ENCODE data around the gene LNP1.
"Not testable (repeated sequence)": the region's sequence is repeated elsewhere in the genome, so short reads cannot be mapped to it uniquely, and the experiment has no call there.

The LNP1 gene, protein sequence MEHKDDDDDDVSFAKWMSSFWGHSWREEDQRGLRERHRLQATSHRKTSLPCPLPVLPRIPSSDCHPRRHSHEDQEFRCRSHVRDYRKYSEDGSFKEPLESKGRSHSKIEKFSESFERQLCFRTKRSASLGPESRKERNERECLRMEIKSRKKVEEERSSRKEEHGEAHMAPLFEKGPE

GRCh38 chr3:100400780-100401673, at the start of gene LNP1, which contains the start of gene TOMM70:
TSS of gene LNP1 (plus strand) at chr3:100401539. CDS start at chr3:100429730, 28,191 bp downstream.
TSS of gene TOMM70 (minus strand) at chr3:100401089. CDS start at chr3:100400949, 140 bp downstream.
- H3K27ac ChIP-seq = peak within 1 kb of the TSS; percentile 42 to 96 (median 90)
- H3K4me3 ChIP-seq = peak within 1 kb of the TSS; percentile 79 to 100 (median 97)

DNA sequence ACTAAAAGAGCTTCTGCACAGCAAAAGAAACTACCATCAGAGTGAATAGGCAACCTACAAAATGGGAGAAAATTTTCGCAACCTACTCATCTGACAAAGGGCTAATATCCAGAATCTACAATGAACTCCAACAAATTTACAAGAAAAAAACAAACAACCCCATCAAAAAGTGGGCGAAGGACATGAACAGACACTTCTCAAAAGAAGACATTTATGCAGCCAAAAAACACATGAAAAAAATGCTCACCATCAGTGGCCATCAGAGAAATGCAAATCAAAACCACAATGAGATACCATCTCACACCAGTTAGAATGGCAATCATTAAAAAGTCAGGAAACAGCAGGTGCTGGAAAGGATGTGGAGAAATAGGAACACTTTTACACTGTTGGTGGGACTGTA, 49.6 kb upstream of the LNP1 start:
- not testable (repeated sequence) for H3K27ac ChIP-seq

GRCh38 chr3:100352296-100353231, 48.8 kb upstream of the LNP1 start:
- H3K27ac ChIP-seq = no peak overlapping the region
- no peak overlapping the region for H3K4me3 ChIP-seq

More for the DNA sequence above, 49.6 kb upstream of the LNP1 start:
- not testable (repeated sequence) for H3K4me3 ChIP-seq

GRCh38 chr3:100354850-100355249, 46.5 kb upstream of the LNP1 start:
- Histone ChIP-seq H3K4me3 (no peak overlapping the region), H3K27ac (no peak overlapping the region)

DNA sequence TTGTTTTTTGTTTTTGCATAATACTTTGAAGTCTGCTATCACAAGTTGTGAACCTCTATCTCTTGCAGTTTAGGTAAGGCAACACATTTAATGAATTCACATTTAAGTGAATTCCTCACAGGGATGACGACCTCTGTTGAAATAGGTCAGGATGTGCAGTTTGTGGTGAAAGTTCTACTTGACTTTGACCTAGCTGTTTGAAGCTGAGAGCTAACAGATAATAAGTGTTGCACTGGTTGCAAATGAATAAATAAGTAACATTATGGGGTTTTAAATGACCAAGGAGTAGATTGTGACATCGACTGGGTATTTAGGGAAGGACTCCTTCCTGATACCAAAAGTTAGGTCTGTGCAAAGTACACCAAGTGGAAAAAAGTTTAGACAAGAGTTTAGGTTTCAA, 42.9 kb upstream of the LNP1 start:
- Histone ChIP-seq H3K27ac (no peak overlapping the region), H3K4me3 (no peak overlapping the region)

- no peak overlapping the region for H3K4me3 ChIP-seq
- no peak overlapping the region for H3K27ac ChIP-seq
Measured at GRCh38 chr3:100359035-100359434, 42.3 kb upstream of the LNP1 start.

- no peak overlapping the region for H3K4me3 ChIP-seq
- H3K27ac ChIP-seq = no peak overlapping the region
Measured at GRCh38 chr3:100360757-100361496, 40.4 kb upstream of the LNP1 start.

DNA sequence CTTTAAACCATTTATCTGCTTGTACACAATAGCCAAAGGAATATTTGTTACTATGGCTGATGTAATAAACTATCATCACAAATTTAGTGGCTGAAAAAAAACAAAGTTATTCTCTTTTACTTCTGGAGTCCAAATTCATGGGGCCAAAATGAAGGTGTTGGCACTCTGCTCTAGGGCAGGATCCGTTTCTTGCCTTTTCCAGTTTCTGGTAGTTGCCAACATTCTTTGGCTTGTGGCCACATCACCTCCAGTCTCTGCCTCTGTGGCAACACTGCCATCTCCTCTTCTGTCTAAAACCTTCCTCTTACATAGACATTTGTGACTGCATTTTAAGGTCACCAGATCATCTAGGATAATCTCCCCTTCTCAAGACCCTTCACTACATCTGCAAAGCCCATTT, 39.4 kb upstream of the LNP1 start:
- Histone ChIP-seq H3K27ac (no peak overlapping the region), H3K4me3 (no peak overlapping the region)

GRCh38 chr3:100364421-100364820, 36.9 kb upstream of the LNP1 start:
- Histone ChIP-seq H3K4me3 (no peak overlapping the region), H3K27ac (no peak overlapping the region)

- no peak overlapping the region for H3K4me3 ChIP-seq
- no peak overlapping the region for H3K27ac ChIP-seq
Measured at GRCh38 chr3:100366424-100366823, 34.9 kb upstream of the LNP1 start.

- Histone ChIP-seq H3K27ac (no peak overlapping the region), H3K4me3 (no peak overlapping the region)
Measured at GRCh38 chr3:100368441-100368840, 32.9 kb upstream of the LNP1 start.

DNA sequence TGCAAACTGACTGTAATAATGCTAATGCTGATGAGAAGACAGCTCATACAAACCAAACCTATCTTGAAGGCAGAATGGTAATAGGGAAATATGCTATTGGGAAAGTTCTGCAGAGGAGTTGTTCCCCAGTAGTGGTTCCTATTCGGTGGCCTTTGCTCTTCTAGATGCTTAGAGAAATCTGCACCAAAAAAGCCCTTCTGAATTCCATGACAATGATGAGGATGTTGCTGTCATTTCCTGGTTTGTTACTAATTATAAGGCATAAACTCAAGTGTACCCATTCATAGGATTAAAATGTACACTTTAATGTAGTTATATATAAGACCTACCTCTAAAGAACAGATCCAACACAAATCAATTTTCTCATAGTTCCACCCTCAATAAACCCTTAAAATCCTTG, 30.6 kb upstream of the LNP1 start:
- Histone ChIP-seq H3K27ac (no peak overlapping the region), H3K4me3 (no peak overlapping the region)

DNA sequence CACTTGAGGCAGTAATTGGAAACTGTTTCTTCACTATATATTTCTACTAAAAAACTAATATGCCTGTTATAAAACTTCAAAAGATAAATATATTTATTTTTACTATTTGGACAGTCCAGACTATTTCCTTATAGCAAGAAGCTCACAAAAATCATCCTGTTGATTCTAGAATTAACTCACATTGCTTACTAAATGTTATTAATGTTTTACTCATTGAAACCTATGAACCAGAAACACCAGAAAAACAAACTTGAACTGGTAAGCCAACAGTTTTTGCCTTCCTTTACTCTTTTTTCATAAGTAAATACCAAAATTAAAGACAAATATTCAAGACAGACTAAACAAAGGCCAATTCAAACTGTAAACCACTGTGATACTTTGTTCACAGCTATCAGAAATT, 26.8 kb upstream of the LNP1 start:
- no peak overlapping the region for H3K27ac ChIP-seq
- no peak overlapping the region for H3K4me3 ChIP-seq

- H3K4me3 ChIP-seq = no peak overlapping the region
- no peak overlapping the region for H3K27ac ChIP-seq
Measured at GRCh38 chr3:100376301-100376700, 25.0 kb upstream of the LNP1 start.

GRCh38 chr3:100384733-100385525, 16.4 kb upstream of the LNP1 start:
- no peak overlapping the region for H3K4me3 ChIP-seq
- H3K27ac ChIP-seq = no peak overlapping the region

- H3K27ac ChIP-seq = no peak overlapping the region
Measured at GRCh38 chr3:100386437-100387074, 14.8 kb upstream of the LNP1 start.

GRCh38 chr3:100389025-100389424, 12.3 kb upstream of the LNP1 start:
- no peak overlapping the region for H3K4me3 ChIP-seq
- H3K27ac ChIP-seq = no peak overlapping the region

More at GRCh38 chr3:100386437-100387074, 14.8 kb upstream of the LNP1 start:
- H3K4me3 ChIP-seq = no peak overlapping the region

All from skin epidermis (tissue), 12 donors.